Naive B cell (primary cell): ENCODE measurements around the gene LAPTM4A. TPM values are rescaled to one million over a fixed set of nuclear protein-coding genes. Genes with fewer than 3 reads are reported as not detected.
"Not testable (repeated sequence)": the region's sequence is repeated elsewhere in the genome, so short reads cannot be mapped to it uniquely, and the experiment has no call there.

Source experiments
- ATAC-seq, 2 donors: fragments of 150-1000 bp; cut with Tn5 transposase; 2 replicates each; pipeline ENCODE4 v1.10.0; 2021; ENCODE audit warnings: low read depth in 2 of 2, mild to moderate bottlenecking in 2 of 2, moderate library complexity in 2 of 2
- DNase-seq: peaks from one replicate; pipeline ENCODE4 v3.0.0; 2022
- H3K27ac Mint-ChIP-seq, 6 donors: one replicate each; pipeline ENCODE4 v1.8.0; 2020 to 2022; ENCODE audit warnings: mild to moderate bottlenecking in 6 of 6, mixed read lengths in 6 of 6, moderate library complexity in 5 of 6, inconsistent platforms in 2 of 6
- H3K27me3 Mint-ChIP-seq, 3 donors: one replicate each; pipeline ENCODE4 v1.8.0; 2021 to 2022; ENCODE audit warnings: mixed read lengths in 3 of 3, mild to moderate bottlenecking in 1 of 3
- H3K36me3 Mint-ChIP-seq, 2 donors: one replicate each; pipeline ENCODE4 v1.8.0; 2020 to 2022; ENCODE audit warnings: mixed read lengths in 2 of 2, inconsistent platforms in 1 of 2, mild to moderate bottlenecking in 1 of 2
- H3K4me1 Mint-ChIP-seq, 3 donors: one replicate each; pipeline ENCODE4 v1.8.0; 2020 to 2022; ENCODE audit warnings: mixed read lengths in 3 of 3, inconsistent platforms in 1 of 3, mild to moderate bottlenecking in 1 of 3, moderate library complexity in 1 of 3
- H3K4me3 Mint-ChIP-seq, 8 donors: one replicate each; pipeline ENCODE4 v1.8.0; 2020 to 2022; ENCODE audit warnings: mild to moderate bottlenecking in 8 of 8, mixed read lengths in 8 of 8, moderate library complexity in 8 of 8, inconsistent platforms in 2 of 8
- H3K9me3 Mint-ChIP-seq, 7 donors: one replicate each; pipeline ENCODE4 v1.8.0; 2020 to 2022; ENCODE audit warnings: mixed read lengths in 7 of 7, mild to moderate bottlenecking in 5 of 7, inconsistent platforms in 2 of 7, moderate library complexity in 1 of 7
- polyA plus RNA-seq, 6 donors: library from polyadenylated mRNA; unstranded; fragments of 300-500 nt; fragmentation: Illumina TruSeq; gene quantifications; one replicate each; pipeline ENCODE4 v1.2.3, GENCODE V29; 2021; ENCODE audit warnings: low read depth in 6 of 6

Gene LAPTM4A
- polyA plus RNA-seq, 6 donors from 2014 or later, result 167 to 227 (median 189) TPM

GRCh38 chr2:20054931-20055330 is 3.5 kb upstream of the LAPTM4A start:
- peaks cover 27 to 40% (median 29%) of the 10 kb centered on the region in 3 donors for H3K27me3 Mint-ChIP-seq
- H3K4me1 Mint-ChIP-seq, result peaks cover 0 to 6% (median 2%) of the 10 kb centered on the region in 3 donors
- H3K9me3 Mint-ChIP-seq, result peaks cover 0 to 4% (median 0%) of the 10 kb centered on the region in 7 donors
- ATAC-seq (no peak), DNase-seq (no peak)
- peak overlapping the region in 1 of 8 donors; percentile 12 for H3K4me3 Mint-ChIP-seq
- H3K27ac Mint-ChIP-seq, result peak overlapping the region in 1 of 6 donors; percentile 1
- no peaks in the 10 kb centered on the region for H3K36me3 Mint-ChIP-seq

- DNase-seq, result no peak
- peaks cover 0 to 4% (median 0%) of the 10 kb centered on the region in 7 donors for H3K9me3 Mint-ChIP-seq
- H3K4me3 Mint-ChIP-seq, result peak overlapping the region in 1 of 8 donors; percentile 71
- H3K4me1 Mint-ChIP-seq, result peaks cover 0 to 14% (median 10%) of the 10 kb centered on the region in 3 donors
- H3K27ac Mint-ChIP-seq, result no peak overlapping the region
- no peaks in the 10 kb centered on the region for H3K36me3 Mint-ChIP-seq
- no peak for ATAC-seq
- H3K27me3 Mint-ChIP-seq, result peaks cover 27 to 40% (median 29%) of the 10 kb centered on the region in 3 donors
These were observed 2.7 kb upstream of the LAPTM4A start for GRCh38 chr2:20054119-20054518.

GRCh38 chr2:20052861-20053281 is 1.4 kb upstream of the LAPTM4A start:
- Mint-ChIP-seq H3K27ac (no peak overlapping the region), H3K36me3 (no peaks in the 10 kb centered on the region), H3K4me3 (no peak overlapping the region), H3K4me1 (peaks cover 0 to 23% (median 22%) of the 10 kb centered on the region in 3 donors), H3K27me3 (peaks cover 26 to 33% (median 27%) of the 10 kb centered on the region in 3 donors), H3K9me3 (peaks cover 0 to 4% (median 0%) of the 10 kb centered on the region in 7 donors)
- ATAC-seq, result no peak
- DNase-seq, result no peak

GRCh38 chr2:20052229-20052851 is 912 bp upstream of the LAPTM4A start:
- peaks cover 0 to 25% (median 23%) of the 10 kb centered on the region in 3 donors for H3K4me1 Mint-ChIP-seq
- no peak overlapping the region for H3K4me3 Mint-ChIP-seq
- no peaks in the 10 kb centered on the region for H3K36me3 Mint-ChIP-seq
- peaks cover 21 to 27% (median 22%) of the 10 kb centered on the region in 3 donors for H3K27me3 Mint-ChIP-seq
- no peak overlapping the region for H3K27ac Mint-ChIP-seq
- DNase-seq, result no peak
- no peak for ATAC-seq
- peaks cover 0 to 4% (median 0%) of the 10 kb centered on the region in 7 donors for H3K9me3 Mint-ChIP-seq

GRCh38 chr2:20050646-20051531 is 539 bp downstream of the LAPTM4A start:
- peak; percentile 6 to 8 for ATAC-seq
- no peak for DNase-seq

GRCh38 chr2:20050104-20050645 is 1.3 kb downstream of the LAPTM4A start:
- Mint-ChIP-seq H3K4me1 (peaks cover 0 to 32% (median 23%) of the 10 kb centered on the region in 3 donors), H3K9me3 (no peaks in the 10 kb centered on the region), H3K4me3 (no peak overlapping the region), H3K36me3 (no peaks in the 10 kb centered on the region), H3K27ac (no peak overlapping the region), H3K27me3 (peaks cover 4 to 6% (median 4%) of the 10 kb centered on the region in 3 donors)
- peak; percentile 59 to 62 for ATAC-seq
- DNase-seq, result peak; percentile 80

More at GRCh38 chr2:20050646-20051531, 539 bp downstream of the LAPTM4A start:
- Mint-ChIP-seq H3K27me3 (peaks cover 8 to 13% (median 11%) of the 10 kb centered on the region in 3 donors), H3K9me3 (peaks cover 0 to 4% (median 0%) of the 10 kb centered on the region in 7 donors), H3K4me1 (peaks cover 0 to 28% (median 23%) of the 10 kb centered on the region in 3 donors), H3K4me3 (no peak overlapping the region), H3K36me3 (no peaks in the 10 kb centered on the region), H3K27ac (no peak overlapping the region)

GRCh38 chr2:20049637-20050036 is 1.8 kb downstream of the LAPTM4A start:
- DNase-seq (no peak), ATAC-seq (peak in 1 of 2 donors; percentile 11)
- Mint-ChIP-seq H3K4me3 (no peak overlapping the region), H3K27me3 (peaks cover 0 to under 1% (median 0%) of the 10 kb centered on the region in 3 donors), H3K9me3 (no peaks in the 10 kb centered on the region), H3K36me3 (no peaks in the 10 kb centered on the region), H3K4me1 (peaks cover 0 to 35% (median 23%) of the 10 kb centered on the region in 3 donors), H3K27ac (no peak overlapping the region)

GRCh38 chr2:20048488-20049448 is 2.7 kb downstream of the LAPTM4A start:
- no peaks in the 10 kb centered on the region for H3K9me3 Mint-ChIP-seq
- H3K4me3 Mint-ChIP-seq, result peak overlapping the region in 1 of 8 donors; percentile 78
- H3K27ac Mint-ChIP-seq, result peak overlapping the region in 3 of 6 donors; percentile 51 to 62 (median 62)
- DNase-seq, result no peak
- H3K4me1 Mint-ChIP-seq, result peaks cover 0 to 40% (median 23%) of the 10 kb centered on the region in 3 donors
- no peaks in the 10 kb centered on the region for H3K27me3 Mint-ChIP-seq
- no peaks in the 10 kb centered on the region for H3K36me3 Mint-ChIP-seq
- no peak for ATAC-seq

GRCh38 chr2:20045712-20046292 is 5.6 kb downstream of the LAPTM4A start:
- not testable (repeated sequence) for DNase-seq, H3K9me3 Mint-ChIP-seq, H3K27ac Mint-ChIP-seq, H3K36me3 Mint-ChIP-seq, H3K4me3 Mint-ChIP-seq, ATAC-seq, H3K27me3 Mint-ChIP-seq
- peaks cover 12 to 54% (median 36%) of the 10 kb centered on the region in 3 donors for H3K4me1 Mint-ChIP-seq

GRCh38 chr2:20044778-20045177 is 6.7 kb downstream of the LAPTM4A start:
- peaks cover 9% of the 10 kb centered on the region in 2 donors for H3K36me3 Mint-ChIP-seq
- ATAC-seq, result no peak
- no peaks in the 10 kb centered on the region for H3K27me3 Mint-ChIP-seq
- H3K27ac Mint-ChIP-seq, result no peak overlapping the region
- no peaks in the 10 kb centered on the region for H3K9me3 Mint-ChIP-seq
- no peak for DNase-seq
- H3K4me1 Mint-ChIP-seq, result peaks cover 12 to 51% (median 35%) of the 10 kb centered on the region in 3 donors
- no peak overlapping the region for H3K4me3 Mint-ChIP-seq

GRCh38 chr2:20042531-20042930 is 8.9 kb downstream of the LAPTM4A start:
- no peaks in the 10 kb centered on the region for H3K9me3 Mint-ChIP-seq
- H3K36me3 Mint-ChIP-seq, result peaks cover 19% of the 10 kb centered on the region in 2 donors
- no peak overlapping the region for H3K4me3 Mint-ChIP-seq
- peaks cover 23 to 41% (median 28%) of the 10 kb centered on the region in 3 donors for H3K4me1 Mint-ChIP-seq
- no peak overlapping the region for H3K27ac Mint-ChIP-seq
- DNase-seq (no peak), ATAC-seq (no peak)
- no peaks in the 10 kb centered on the region for H3K27me3 Mint-ChIP-seq

- Mint-ChIP-seq H3K4me3 (no peak overlapping the region), H3K9me3 (peaks cover 0 to 1% (median 0%) of the 10 kb centered on the region in 7 donors), H3K27ac (no peak overlapping the region), H3K27me3 (no peaks in the 10 kb centered on the region), H3K4me1 (peaks cover 40 to 53% (median 41%) of the 10 kb centered on the region in 3 donors), H3K36me3 (peaks cover 33 to 34% of the 10 kb centered on the region in 2 donors)
- ATAC-seq, result no peak
- DNase-seq, result no peak
These were observed 10.8 kb downstream of the LAPTM4A start for GRCh38 chr2:20040489-20041172.
